CD4-positive, alpha-beta T cell treated with Interleukin-15 for 4 hours (primary cell): Measurements from ENCODE around the gene TSPAN15.
"Not testable (repeated sequence)": the region's sequence is repeated elsewhere in the genome, so short reads cannot be mapped to it uniquely, and the experiment has no call there.

Experiments used
- DNase-seq: peaks from one replicate; pipeline ENCODE4 v3.0.0-alpha.2; 2020; ENCODE audit warnings: low spot score

Gene TSPAN15

DNA sequence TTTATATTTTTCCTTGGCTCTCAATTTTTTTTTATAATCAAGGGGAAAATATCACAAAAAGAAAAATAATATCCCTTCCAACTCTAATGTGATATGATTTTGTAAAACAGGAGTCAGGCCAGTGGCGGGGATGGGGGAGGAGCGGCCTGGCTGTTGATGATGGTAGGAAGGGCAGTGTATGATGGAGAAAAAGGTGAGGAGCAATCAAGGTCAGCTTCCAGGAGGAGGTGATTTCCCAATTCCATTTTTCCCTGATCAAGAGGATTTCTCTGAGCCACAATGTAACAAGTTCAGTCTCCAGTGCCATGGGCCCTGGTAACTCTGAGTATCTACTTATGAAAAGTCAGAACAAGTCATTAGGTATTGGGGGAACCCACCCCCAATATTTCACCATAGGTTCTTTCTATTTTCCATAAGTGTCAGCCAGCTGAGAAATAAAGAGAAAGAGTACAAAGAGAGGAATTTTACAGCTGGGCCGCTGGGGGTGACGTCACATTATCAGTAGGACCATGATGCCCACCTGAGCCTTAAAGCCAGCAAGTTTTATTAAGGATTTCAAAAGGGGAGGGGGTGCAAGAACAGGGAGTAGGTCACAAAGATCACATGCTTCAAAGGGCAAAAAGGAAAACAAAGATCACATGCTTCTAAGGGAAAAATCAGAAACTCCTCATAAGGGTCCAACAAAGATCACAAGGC is 37.0 kb downstream of the TSPAN15 start:
- DNase-seq, result not testable (repeated sequence)

- DNase-seq, result not testable (repeated sequence)
These were observed 37.6 kb downstream of the TSPAN15 start for GRCh38 chr10:69488856-69489255.

DNA sequence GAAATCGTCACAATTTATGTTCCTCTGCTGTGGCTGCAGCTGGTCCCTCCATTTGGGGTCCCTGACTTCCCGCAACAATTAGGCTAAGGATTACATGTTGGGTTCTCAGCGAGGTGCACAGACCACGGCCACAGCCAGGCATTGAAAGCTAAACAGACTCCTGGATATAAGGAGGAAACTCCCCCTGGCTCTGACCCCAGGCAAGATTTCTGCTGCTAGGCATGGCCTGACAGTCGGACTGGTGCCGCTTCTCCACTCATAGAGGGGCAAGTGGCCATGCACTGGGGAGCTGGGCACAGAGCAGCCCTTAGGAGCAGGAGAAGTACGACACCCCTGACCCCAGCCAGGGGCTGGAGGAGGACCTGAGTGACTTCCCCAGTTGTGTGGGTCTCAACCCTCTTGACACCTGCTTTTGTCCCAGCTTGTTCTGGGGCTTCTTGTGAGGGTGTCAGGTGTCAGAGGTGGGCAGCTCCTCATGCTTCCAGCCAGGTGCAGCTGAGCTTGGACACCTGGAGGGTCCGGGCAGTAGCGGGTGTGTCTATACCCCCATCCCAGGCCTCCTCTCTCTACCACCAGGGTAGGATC is 38.3 kb downstream of the TSPAN15 start:
- no peak for DNase-seq

GRCh38 chr10:69490876-69491275 is 39.6 kb downstream of the TSPAN15 start:
- no peak for DNase-seq

GRCh38 chr10:69491611-69492010 is 40.3 kb downstream of the TSPAN15 start:
- DNase-seq, result no peak

- DNase-seq, result no peak
These were observed 41.0 kb downstream of the TSPAN15 start for GRCh38 chr10:69492091-69492745.

- DNase-seq, result no peak
These were observed 41.6 kb downstream of the TSPAN15 start for GRCh38 chr10:69492746-69493462.

GRCh38 chr10:69494626-69495558 is 43.6 kb downstream of the TSPAN15 start:
- no peak for DNase-seq

DNA sequence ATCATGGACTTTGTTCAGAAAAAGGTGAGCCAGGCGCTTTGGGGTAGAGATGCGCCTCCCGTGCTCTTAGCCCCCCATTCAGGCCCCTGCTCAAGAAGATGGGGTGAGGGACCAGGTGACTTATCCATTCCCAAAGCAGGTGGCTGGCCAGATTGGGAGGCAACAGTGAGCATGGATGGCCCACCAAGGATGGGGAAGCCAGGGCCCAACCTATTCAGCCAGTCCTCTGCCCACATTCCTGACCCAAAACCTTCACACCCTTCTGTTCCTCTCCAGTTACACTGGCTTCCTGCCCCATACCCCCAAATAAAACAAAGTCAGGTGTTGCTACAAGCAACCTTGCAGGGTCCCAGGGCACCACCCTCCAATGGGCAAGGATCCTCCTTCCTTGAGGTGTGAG is 44.4 kb downstream of the TSPAN15 start:
- DNase-seq, result no peak

- no peak for DNase-seq
These were observed 45.3 kb downstream of the TSPAN15 start for GRCh38 chr10:69496352-69497230.

GRCh38 chr10:69497231-69497561 is 45.9 kb downstream of the TSPAN15 start:
- no peak for DNase-seq

DNA sequence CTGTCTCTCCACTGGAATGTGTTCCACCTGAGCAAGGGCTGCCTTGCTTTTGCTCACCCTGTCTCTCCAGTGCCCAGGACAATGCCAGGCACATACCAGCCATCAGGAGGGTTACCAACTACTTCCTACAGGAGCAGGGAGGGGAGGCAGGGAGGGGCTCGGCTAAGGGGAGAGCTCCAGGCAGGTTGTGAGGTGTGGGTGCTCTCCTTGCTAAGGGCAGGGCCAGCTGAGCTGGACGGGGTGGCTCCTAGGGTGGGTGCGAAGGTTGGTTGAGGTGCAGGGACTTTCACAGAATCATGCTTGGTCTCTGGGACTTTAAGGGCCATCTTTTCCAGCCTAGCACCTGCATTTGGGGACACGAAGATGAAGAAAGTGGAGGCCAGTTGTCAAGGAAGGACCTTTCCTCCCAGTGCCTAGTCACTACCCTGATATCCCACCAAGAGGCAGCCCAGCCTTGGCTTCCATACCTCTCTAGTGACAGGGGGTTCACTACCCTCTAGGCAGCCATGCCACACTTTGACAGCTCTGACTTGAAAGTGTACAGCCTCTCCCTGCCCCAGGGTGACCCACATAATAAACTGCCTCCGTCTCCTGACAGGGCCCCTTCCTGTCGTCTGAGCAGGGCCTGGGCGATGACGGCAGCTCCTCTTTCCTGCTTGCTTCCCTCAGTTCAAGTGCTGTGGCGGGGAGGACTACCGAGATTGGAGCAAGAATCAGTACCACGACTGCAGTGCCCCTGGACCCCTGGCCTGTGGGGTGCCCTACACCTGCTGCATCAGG is 46.5 kb downstream of the TSPAN15 start:
- DNase-seq, result peak; percentile 3

DNA sequence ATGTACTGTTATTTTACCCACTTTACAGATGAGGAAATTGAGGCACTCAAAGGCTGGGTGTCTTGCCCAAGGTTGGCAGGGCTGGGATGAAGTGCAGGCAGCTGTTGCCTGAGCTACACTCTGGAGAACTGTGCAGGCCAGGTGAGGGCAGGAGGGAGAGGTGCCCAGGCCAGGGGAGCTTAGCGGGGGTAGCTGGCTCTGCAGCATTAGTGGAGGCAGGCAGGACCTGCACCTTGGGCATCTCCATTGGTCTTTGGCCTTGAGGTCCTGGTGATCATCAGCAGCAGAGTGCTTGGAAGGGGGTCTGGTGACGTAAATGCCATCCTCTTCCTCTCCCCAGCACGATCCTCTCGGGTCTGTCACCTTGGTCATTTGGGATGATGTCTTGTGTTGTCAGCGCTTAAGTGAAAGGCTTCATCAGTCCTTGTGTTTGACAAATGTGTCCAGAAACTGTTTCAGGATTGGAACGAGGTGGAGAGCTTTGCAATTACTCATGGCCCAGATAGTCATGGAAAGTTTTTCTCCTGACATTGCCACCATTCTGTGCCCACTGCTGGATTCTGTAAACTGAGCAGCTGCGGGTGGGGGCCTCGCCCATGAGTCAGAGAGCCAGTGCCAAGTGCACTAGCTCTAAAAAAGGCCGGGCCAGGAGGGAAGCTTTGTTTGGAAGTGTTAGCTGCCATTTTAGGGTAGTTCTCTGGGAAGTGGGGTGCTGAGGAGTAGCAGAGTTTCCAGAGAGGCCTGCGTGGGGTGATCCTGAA is 47.6 kb downstream of the TSPAN15 start:
- DNase-seq, result no peak

DNA sequence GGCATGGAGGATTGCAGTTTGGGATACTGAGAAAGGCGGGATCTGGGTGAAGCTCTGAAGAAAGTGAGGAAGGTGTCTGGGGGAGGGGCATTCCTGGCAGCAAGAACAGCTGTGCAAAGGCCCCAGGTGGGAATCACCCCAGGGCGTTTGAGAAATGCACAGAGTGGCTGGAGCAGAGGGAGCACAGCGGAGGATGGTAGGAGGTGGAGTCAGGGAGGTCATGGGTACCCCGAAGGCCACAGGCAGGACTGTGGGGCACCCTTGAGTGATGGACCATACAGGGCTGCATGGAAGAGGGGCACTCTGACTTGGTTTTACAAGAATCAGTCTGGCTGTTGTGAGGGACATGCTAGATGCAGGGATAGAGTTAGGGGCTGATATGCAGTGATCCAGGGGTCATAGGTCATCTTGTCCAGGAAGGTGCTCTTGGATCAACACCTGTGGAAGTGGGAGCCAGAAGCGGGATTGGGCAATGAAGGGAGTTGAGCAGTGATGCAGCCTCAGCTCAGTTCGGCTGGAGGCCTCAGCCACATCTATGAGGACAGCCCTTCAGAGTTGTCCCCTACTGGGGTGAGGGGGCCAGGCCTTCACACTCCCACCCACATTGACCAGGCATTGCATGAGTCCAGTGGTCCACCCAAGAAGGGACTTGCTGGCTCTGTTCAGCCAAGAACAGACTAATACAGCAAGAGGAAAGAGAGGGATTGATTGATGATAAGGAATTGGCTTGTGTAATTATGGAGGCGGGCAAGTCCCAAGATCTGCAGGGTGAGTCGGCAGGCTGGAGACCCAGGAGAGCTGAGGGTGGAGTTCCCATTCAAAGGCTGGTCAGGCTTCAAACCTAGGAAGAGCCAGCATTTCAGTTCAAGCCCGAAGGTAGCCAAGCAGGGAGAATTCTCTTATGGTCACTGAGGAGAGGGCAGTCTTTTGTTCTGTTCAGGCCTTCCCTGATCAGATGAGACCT is 48.7 kb downstream of the TSPAN15 start:
- no peak for DNase-seq

DNA sequence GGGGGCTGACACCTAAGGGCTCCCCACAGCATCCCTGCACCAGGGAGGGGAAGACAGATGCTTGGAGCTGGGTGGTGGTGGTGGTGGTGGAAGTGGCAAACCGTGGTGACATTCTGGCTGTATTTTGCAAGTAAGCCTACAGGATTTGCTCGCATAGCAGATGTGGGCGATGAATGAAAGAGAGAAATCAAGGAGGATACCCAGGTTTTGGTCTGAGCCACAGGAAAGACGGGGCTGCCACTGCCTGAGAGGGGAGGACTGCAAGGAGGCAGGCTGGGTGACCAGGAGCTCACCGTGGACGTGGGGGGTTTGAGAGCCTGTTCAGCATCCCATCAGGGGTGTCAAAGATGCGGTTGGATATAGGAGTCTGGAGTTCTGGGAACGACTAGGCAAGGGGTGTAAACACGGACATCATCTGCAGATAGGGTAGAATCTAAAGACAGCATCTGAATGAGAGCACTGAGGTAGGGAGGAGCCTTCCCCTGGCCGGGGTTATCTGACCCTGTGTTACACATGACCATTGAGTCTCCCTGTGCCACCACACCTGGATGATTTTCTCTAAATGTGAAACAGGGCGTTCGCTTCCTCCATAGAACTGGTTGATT is 49.7 kb downstream of the TSPAN15 start:
- DNase-seq, result no peak

DNA sequence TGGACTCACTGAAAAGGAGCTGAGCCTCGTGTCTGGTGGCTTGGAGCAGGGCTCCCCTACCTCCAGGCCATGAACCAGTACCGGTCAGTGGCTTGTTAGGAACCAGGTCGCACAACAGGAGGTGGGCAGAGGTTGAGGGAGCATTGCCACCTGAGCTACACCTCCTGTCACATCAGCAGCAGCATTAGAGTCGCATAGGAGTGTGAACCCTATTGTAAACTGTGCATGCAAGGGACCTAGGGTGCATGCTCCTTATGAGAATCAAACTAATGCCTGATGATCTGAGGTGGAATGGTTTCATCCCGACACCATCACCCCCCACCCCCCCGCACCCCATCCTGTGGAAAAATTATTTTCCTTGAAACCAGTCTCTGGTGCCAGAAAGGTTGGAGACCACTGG is 50.4 kb downstream of the TSPAN15 start:
- DNase-seq, result no peak

DNA sequence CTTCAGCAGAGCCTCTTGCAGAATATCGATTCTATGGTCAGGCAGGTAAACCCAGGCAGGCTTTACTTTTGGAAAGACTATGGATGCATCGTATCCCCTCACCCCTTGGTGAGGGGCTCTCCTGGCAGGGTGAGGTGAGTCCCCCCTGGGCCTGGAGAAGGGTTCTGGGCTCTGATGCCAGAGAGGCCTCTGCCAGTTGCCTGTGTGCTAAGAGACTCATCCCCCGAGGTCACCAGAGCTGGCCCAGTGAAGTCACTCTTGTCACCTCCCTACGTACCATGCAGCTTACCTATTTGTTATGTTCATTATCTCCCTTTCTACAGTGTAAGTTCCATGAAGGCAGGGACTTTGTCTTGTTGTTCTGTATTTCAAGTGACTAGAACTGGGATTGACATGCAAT is 51.3 kb downstream of the TSPAN15 start:
- DNase-seq, result no peak
